ENCODE data around the gene DDN.

Gene DDN

GRCh38 chr12:48999371-49000131 is at the start of gene DDN:
DDN (minus strand) TSS chr12:48999375; CDS start chr12:48999287, 88 bp downstream.
- DNase-seq = peak; percentile 51

DNA sequence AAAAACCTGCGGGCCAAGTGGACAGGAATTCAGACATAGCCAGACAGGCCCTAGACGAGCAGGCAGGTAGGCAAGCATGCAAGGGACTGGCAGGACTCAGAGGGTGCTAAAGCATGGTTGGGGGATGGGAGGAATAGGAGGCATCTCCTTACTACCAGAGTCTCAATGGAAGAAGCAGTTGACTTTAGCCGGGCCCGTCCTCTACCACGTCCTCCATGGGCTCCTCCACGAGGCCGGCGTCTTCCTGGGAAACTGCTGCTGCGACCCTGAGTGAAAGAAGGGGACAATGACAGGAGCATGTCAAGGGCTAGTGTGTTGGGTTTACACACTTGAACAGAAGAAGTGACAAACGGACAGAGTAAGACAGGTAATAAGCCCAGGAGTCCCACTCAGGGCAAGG is 49.8 kb upstream of the DDN start:
- DNase-seq = no peak

- DNase-seq = no peak
Observed at GRCh38 chr12:49046129-49046895, 47.1 kb upstream of the DDN start.

DNA sequence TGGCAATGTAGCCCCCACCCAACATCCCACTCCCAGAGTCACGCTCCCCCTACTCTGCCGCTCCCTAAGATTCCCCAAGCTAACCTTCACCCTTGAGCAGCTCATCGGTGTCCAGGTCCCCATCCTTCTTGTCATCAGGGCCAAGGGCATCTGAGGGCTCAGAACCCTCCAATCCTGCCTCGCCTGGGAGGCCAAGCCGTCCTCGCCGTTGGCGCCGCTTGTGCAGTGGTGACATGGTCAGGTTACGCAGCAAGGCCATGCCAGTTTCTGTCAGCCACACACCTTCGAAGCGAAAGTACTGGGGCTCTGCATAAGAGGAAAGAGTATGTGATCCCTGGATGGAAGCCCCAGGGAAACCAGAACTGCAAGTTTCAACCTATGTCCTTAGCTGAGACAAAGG is 45.5 kb upstream of the DDN start:
- no peak for DNase-seq

DNA sequence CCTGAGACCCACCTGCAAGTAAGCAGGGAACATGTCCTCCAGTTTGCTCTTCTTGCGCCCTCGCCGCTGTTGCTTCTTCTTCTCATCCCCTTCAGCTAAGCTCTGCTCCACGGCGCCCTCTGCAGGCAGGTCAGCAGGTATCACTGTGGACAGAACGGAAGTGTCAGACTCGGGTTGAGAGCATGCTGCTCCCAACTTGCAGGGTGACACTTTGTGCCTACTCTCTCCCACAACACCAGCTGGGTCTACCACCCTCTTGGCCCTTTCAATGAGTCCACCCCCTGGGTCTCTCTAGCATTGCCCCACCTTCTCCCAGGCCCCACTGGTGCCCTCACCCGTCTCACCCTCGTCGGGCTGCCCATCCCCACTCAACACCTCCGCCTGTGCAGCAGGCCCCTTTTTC is 44.7 kb upstream of the DDN start:
- DNase-seq = peak; percentile 15

DNA sequence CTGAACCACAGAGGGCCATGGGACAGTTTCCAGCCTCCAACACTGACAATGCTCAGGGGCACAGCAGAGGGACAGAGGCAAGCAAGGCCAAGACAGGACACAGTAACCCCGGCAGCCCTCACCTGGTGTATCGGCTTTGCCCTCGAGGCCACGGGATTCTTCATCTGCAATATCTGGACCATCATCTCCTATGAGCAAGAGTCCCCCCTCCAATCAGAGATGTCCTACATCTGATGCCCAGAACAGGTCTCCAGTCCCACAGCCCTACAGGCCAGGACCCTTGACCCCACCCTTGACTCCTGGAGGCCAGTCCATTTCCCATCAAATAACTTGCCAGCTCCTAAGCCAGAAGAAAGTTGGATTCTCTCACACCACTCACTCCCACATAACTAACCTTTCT is 44.1 kb upstream of the DDN start:
- no peak for DNase-seq

- no peak for DNase-seq
Observed at GRCh38 chr12:49041881-49042484, 42.8 kb upstream of the DDN start.

DNA sequence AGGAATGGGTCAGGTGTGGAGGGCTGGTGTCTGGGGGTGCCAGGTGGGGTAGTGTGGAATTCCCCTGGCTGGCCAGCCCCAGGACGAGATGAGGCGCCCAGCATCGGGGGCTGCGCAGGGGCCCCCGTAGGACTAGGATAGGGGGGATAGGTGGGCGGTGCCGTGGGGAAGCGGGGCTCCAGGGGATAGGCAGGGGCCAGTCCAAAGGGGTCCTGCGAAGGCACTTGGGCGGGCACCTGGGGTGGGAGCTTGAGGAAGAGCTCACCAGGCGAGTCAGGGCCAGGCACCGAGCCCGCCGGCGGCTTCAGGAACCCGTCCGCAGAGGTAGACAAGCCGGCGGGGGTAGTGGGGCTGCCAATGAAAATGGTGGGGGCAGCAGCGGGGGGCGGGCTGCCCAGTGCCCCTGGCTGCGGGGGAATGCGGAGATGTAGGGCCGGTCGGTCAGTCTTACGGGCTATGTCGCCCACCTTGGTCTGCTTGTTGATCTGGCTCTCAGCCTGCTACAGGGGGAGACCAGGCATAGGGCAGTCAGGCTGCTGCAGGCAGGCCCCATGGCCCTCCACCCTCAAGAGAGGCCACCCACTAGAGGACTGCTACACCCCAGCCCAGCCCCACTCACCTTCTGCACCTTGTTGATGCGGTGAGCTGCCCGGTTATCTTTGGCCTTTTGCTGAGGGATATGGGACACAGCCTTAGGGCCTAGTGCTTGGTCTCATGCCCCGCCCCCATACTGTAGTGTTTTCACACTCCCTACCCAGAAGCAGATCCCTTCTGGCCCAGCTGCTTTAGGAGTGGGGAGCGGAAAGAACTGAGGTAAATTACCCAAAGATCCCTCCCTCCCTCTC is 42.1 kb upstream of the DDN start:
- no peak for DNase-seq

- no peak for DNase-seq
Observed at GRCh38 chr12:49040364-49040855, 41.2 kb upstream of the DDN start.

- no peak for DNase-seq
Observed at GRCh38 chr12:49039421-49040363, 40.5 kb upstream of the DDN start.

DNA sequence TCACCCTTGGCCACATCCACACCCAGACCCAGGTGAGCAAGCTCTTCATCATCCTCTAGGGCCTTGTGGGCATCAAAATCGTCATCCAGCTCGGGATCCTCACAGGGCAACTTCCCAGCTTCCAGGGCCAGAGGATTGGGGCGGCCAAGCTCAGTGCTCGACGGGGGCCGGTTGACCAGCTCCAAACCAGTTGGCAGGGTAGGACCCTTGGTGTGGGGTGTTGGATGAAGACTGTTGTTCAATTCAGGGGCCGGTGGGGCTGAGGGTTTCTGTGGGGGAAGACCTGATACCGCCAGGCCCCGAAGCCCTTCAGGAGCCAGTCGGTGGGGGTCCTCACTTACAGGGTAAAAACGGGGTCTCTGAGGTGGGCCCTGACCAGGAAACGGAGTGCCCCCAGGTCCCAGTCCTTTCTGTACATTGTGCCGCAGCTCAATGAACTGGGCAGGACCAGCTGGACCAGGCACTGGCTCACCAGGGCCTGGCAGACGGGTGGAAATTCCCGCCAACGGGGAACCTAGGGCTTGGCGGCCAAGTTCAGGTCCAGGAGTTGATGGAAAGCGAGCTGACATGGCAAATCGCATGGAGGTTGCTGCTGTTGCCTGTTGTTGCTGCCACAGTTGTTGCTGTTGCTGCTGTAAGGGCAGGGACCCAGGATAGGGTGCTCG is 39.2 kb upstream of the DDN start:
- no peak for DNase-seq

DNA sequence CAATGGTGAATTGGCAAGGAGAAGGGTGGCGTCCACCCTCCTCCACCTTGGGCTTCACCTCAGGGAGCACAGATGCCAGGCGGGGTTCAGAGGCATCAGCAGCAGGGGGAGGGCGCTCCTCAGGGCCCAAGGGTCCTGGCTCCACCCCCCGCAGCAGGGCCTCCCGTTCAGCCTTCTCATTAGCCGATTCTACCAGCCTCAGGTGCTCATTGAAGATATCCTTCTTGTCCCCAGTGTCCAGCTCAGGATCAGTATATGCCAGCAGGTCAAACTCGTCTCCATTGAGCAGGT is 38.7 kb upstream of the DDN start:
- no peak for DNase-seq

GRCh38 chr12:49037111-49037946 is 38.2 kb upstream of the DDN start:
- no peak for DNase-seq

GRCh38 chr12:49036029-49036428 is 36.9 kb upstream of the DDN start:
- DNase-seq = no peak

- no peak for DNase-seq
Observed at GRCh38 chr12:49034286-49034622, 35.1 kb upstream of the DDN start.

DNA sequence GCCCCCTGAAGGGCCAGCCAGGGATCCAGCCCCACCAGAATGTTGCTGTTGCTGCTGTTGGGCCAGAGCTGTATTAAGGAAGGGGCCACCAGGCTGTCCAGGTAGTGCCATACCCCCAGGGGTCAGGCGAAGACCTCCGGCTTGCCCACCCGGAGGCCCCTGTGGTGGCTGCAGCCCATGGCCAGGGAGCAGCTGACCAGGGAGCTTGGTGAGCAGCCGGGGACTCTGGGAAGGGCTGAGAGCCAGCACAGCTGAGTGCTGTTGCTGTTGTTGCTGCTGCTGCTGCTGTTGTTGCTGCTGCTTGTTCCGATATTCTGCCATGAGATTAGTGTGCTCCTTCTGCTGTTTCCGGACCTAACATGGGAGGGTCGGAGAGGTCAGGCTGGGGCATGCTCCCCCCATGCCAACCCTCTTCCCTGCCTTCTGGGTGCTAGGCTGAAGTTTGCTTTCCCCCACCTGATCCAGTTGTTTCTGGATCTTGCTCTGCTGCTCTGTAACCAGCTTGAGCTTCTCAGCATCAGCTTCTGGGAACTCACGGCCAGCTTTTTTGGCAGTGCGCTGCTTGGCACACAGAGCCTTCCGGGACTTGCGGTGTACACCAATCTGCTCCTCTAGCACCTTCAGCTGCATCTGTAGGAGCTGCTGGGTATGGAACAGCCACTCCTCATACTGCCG is 34.6 kb upstream of the DDN start:
- DNase-seq = no peak

GRCh38 chr12:49032679-49033447 is 33.7 kb upstream of the DDN start:
- DNase-seq = no peak

- DNase-seq = no peak
Observed at GRCh38 chr12:49032276-49032675, 33.1 kb upstream of the DDN start.

GRCh38 chr12:49031573-49032161 is 32.5 kb upstream of the DDN start:
- no peak for DNase-seq
